HT1080 (cell line): ENCODE measurements around the gene LRRC61. TPM values are rescaled to one million over a fixed set of nuclear protein-coding genes. Genes with fewer than 3 reads are reported as not detected.
"Not testable (repeated sequence)": the region's sequence is repeated elsewhere in the genome, so short reads cannot be mapped to it uniquely, and the experiment has no call there.

Source experiments
- DNase-seq: peaks from one replicate; pipeline ENCODE4 v3.0.0-alpha.2; 2015; ENCODE audit warnings: low read depth
- total RNA-seq: library from RNA; depleted of rRNA; stranded (reverse); fragments of >200 nt; shearing (Covaris generic); gene quantifications from 2 replicates; pipeline ENCODE4 v1.2.3, GENCODE V29; 2014; rRNA removed

Gene LRRC61
- total RNA-seq, 1 experiment from 2014 or later: not detected

- DNase-seq: no peak
These were observed 57.9 kb downstream of the LRRC61 start for GRCh38 chr7:150381096-150381495.

- DNase-seq: no peak
These were observed 58.6 kb downstream of the LRRC61 start for GRCh38 chr7:150381785-150382122.

DNA sequence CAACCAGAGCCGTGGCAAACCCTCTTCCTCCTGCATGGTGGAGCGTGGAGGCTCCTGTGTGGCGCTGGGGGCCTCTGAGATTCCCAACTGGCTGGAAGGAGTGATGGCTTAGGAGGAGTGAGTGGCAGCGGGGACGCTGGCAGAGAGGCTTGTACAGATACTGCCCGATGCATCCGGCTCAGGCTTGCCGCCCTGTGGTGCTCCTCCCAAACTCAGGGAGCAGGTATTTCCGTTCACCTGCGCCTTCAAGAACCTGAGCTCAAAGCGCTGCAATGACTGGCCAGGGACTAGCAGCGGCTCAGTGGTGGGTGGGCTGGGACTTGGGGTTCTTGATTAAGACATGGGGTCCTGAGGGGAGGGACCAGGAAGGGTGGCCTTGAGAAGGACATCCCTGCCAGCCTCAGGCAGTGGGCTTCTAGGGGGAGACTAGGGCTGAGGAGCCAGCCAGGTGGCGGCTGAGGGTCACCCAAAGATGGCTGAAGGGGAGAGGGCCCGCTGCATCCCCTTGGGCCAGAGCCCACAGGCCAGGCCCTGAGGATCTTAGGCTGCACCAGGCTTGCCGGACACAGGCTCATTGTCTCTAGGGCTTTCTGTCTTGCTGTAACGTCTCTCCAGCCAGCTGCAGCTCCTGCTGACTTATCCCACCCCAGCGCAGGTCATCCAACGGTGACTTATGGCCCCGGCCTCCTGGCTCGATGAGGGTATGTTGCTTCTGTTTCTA is 59.1 kb downstream of the LRRC61 start:
- DNase-seq: no peak

GRCh38 chr7:150382844-150383225 is 59.7 kb downstream of the LRRC61 start:
- no peak for DNase-seq

- no peak for DNase-seq
These were observed 60.7 kb downstream of the LRRC61 start for GRCh38 chr7:150383710-150384397.

GRCh38 chr7:150384406-150385301 is 61.5 kb downstream of the LRRC61 start:
- no peak for DNase-seq

GRCh38 chr7:150385302-150385723 is 62.2 kb downstream of the LRRC61 start:
- DNase-seq: no peak

DNA sequence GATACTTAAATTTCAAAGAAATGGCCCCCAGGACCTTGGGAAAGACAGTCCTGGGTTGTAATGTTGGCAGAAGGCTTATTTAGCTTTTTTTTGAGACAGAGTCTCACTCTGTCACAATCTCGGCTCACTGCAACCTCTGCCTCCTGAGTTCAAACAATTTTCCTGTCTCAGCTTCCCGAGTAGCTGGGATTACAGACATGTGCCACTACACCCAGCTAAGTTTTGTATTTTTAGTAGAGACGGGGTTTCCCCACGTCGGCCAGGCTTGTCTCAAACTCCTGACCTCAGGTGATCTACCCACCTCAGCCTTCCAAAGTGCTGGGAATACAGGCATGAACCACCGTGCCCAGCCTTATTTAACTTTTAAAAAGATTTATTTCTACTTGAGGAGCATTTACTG is 62.7 kb downstream of the LRRC61 start:
- not testable (repeated sequence) for DNase-seq

Other genes with a start within 250 kb of the LRRC61 start
- gene ACTR3C, start 190 bp downstream of the LRRC61 start, total RNA-seq: not detected in 2 replicates
- not detected in 2 replicates for gene RARRES2, start 18.3 kb downstream of the LRRC61 start, total RNA-seq
- 122 and 136 TPM in 2 replicates for gene REPIN1, start 45.5 kb downstream of the LRRC61 start, total RNA-seq
- gene ZNF775, start 56.0 kb downstream of the LRRC61 start, total RNA-seq: 7.2 and 8.2 TPM in 2 replicates
- not detected in 2 replicates for gene GIMAP8, start 127.3 kb downstream of the LRRC61 start, total RNA-seq
- gene GIMAP7, start 191.5 kb downstream of the LRRC61 start, total RNA-seq: not detected in 2 replicates
- not detected in 2 replicates for gene GIMAP4, start 244.0 kb downstream of the LRRC61 start, total RNA-seq